HG03521 (cell line): Measurements from ENCODE around the gene ZNF575.
"Not testable (repeated sequence)": the region's sequence is repeated elsewhere in the genome, so short reads cannot be mapped to it uniquely, and the experiment has no call there.

Experiments used
- ATAC-seq: cut with Tn5 transposase; IDR thresholded peaks from one replicate; pipeline ENCODE4 v1.9.1; 2021; ENCODE audit warnings: mild to moderate bottlenecking, moderate library complexity; ENCODE audit not compliant: unreplicated experiment

The ZNF575 gene

GRCh38 chr19:43541920-43542650, 9.1 kb downstream of the ZNF575 start:
- no peak for ATAC-seq

- no peak for ATAC-seq
These were observed 11.1 kb downstream of the ZNF575 start for GRCh38 chr19:43544077-43544476.

GRCh38 chr19:43545276-43545675, 12.3 kb downstream of the ZNF575 start:
- ATAC-seq = no peak

GRCh38 chr19:43545981-43546380, 13.0 kb downstream of the ZNF575 start:
- no peak for ATAC-seq

- no peak for ATAC-seq
These were observed 13.6 kb downstream of the ZNF575 start for GRCh38 chr19:43546581-43546980.

- ATAC-seq = not testable (repeated sequence)
These were observed 14.9 kb downstream of the ZNF575 start for GRCh38 chr19:43547926-43548325.

GRCh38 chr19:43548706-43549105, 15.7 kb downstream of the ZNF575 start:
- no peak for ATAC-seq

- ATAC-seq = no peak
These were observed 18.6 kb downstream of the ZNF575 start for GRCh38 chr19:43551399-43552197.

GRCh38 chr19:43552198-43552450, 19.1 kb downstream of the ZNF575 start:
- ATAC-seq = no peak

GRCh38 chr19:43552616-43553015, 19.6 kb downstream of the ZNF575 start:
- no peak for ATAC-seq

GRCh38 chr19:43553656-43554055, 20.7 kb downstream of the ZNF575 start:
- no peak for ATAC-seq

GRCh38 chr19:43554317-43554895, 21.4 kb downstream of the ZNF575 start:
- no peak for ATAC-seq

GRCh38 chr19:43555185-43555770, 22.3 kb downstream of the ZNF575 start:
- no peak for ATAC-seq

GRCh38 chr19:43560687-43561086, 27.7 kb downstream of the ZNF575 start:
- ATAC-seq = no peak

- no peak for ATAC-seq
These were observed 28.4 kb downstream of the ZNF575 start for GRCh38 chr19:43561139-43561970.

GRCh38 chr19:43562226-43562697, 29.3 kb downstream of the ZNF575 start:
- ATAC-seq = no peak

GRCh38 chr19:43562698-43563241, 29.8 kb downstream of the ZNF575 start:
- peak; percentile 55 for ATAC-seq

- no peak for ATAC-seq
These were observed 30.9 kb downstream of the ZNF575 start for GRCh38 chr19:43563816-43564457.

- no peak for ATAC-seq
These were observed 31.8 kb downstream of the ZNF575 start for GRCh38 chr19:43564800-43565199.

GRCh38 chr19:43569657-43570056, 36.7 kb downstream of the ZNF575 start:
- ATAC-seq = no peak
